Activated CD8-positive, alpha-beta memory T cell treated with anti-CD3 and anti-CD28 coated beads, Interleukin-2, amount 50 U/mL, for 1 hour (primary cell): ENCODE data around the gene MTMR10.

ENCODE experiments used
- DNase-seq: peaks from one replicate; pipeline ENCODE4 v3.0.0-alpha.2; 2020; ENCODE audit errors: extremely low read depth

The MTMR10 gene

DNA sequence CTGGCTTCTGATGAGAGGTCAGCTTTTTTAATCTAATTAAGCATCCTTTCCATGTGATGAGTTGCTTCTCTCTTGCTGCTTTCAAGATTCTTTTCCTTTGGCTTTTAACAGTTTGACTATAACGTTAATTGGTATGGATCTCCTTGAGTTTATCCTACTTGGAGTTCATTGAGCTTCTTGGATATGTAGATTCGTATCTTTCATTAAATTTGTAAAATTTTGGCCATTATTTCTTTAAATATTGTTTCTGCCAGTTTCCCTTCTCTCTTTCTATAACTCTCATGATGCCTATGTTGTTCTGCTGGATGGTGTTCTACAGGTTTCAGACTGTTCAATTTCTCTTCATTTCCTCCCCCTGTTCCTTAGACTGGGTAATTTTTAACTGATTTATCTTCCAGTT is 21.0 kb upstream of the MTMR10 start:
- DNase-seq: no peak

DNA sequence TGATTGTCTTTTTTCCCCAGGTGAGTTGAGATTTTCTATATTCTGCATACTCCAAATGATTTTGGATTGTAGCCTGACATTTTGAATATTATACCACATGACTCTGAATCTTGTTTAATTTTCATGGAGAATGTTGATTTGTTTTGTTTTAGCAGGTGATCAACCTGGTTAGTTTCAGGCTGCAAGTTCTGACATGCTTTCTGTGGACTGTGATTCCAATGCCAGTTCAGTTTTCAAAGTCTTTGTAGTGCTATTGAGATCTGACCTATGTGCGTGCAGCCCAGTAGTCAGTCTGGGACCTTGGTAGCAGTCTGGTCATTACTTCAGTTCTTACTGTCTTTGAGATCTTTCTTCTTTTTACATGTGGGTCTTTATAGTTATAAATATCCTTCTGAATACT is 18.6 kb upstream of the MTMR10 start:
- DNase-seq: no peak

DNA sequence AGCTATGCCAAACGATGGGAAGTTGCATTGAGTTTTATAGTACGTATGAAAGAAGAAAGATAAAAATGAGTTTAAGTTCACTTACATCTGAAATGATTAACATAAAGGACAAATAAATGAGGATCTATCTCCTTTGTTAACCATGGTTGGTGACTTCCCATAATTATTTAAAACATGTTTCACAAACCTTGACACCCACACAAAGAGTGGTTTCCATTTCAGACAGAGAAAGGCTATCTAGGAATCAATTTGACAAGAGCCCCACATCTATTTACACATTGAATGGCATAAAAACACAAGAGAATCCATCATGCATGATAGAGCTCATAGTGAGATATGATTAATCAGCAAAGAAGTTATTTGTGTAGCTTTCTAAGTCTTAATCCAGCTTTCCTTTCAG is 14.2 kb upstream of the MTMR10 start:
- DNase-seq: no peak

DNA sequence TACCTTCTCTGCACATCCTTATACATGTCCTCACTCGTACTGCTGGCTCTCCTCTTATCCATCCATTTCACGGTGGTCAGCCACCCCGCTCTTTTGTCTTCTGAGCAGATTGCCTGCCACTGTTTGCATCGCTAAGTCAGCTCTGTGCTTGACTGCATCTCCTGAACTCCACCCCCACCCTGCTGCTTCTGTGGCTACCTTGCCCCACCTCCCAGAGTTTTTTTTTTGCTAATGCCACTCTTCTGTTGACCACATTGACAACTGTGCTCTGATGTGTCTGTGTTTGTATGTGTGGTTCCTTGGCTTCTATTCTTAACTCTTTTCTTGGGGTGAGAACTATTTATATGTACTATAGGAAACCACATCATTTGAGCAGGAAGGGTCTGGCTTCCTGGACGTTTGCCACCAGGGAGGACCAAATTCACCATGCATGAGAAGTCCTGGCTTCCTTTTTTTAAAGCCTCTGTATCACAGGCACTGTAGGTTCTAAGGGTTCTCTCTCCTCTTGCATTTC is 12.8 kb upstream of the MTMR10 start:
- DNase-seq: no peak

GRCh38 chr15:31001702-31002101 is 10.3 kb upstream of the MTMR10 start:
- DNase-seq: no peak

DNA sequence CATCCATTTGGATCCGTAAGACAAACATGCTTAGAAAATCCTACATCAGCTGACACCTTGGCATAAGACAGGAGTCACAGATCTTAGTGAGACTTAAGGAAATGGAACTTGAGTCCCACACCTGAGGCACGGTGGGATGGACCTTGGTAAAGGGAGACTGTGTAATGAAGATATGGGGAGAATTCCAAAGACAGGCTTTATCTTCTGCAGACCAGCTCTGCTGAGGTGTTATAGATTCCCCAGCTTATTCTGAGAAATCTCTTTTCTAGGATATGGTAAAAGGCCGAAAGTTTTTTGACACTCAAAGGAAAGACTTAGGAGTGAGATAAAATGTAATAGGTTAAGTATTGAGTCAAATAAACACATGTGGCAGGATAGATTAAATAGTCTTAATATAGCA is 8.3 kb upstream of the MTMR10 start:
- DNase-seq: no peak

DNA sequence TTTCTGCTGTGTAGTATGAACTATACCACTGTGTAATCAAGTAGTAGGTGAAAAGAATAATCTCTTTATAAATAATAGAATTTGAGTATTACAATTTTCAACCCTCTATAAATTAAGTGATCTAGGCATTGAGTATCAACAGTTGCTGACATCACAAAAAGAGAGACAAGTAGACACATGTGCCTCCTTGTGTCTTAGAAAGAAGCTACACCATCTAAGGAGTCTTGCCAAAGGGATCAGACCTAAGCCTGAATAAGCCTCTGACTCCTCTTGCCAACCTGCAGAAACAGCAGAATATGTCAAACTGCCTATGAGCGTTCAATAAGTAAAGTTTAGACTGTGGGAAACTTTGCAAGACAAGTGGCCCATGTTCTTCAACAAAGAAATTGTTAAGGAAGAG is 5.8 kb upstream of the MTMR10 start:
- DNase-seq: no peak

DNA sequence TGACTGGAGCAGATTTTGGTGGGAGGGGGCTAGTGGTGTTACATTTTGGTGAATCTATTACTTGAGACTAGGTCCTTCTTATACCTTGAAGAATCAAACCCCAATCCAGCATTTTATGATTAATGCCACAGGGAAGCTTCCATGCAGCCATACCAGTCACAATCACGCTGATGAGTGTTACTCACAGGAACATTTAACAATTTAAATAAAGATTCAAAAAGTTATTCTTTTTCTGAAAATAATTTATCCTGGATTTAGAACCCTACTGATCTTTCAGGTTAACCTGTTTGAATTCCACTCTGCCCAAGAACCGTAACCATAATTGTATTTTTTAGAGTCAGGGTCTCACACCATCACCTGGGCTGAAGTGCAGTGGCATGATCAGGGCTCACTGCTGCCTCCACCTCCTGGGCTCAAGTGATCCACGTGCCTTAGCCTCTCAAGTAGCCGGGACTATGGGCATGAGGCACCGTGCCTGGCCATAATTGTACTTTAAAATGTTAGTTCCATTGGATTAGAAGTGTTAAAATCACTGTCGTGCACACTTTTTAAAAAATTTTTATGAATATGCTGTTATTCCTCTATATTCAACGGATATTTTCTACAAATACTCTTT is 929 bp upstream of the MTMR10 start:
- DNase-seq: no peak

GRCh38 chr15:30990446-30991254 is 778 bp downstream of the MTMR10 start:
- DNase-seq: no peak

DNA sequence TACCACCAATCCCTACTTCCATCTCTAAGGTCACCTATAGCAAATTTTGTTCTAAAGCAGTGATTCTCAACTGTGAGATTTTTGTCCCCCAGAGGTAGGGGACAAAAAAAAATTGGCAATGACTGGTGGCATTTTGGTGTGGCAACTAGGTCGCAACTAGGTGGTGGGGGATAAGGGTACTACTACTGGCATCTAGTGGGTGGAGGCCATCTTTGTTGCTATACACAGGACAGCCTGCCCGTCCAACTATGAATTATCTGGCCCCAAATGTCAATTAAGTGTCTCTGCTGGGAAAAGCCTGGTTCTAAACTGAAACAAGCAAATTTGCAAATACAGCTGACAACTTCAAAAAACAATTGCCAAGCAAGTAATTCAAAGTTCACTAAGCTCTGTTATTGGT is 1.4 kb downstream of the MTMR10 start:
- DNase-seq: no peak

GRCh38 chr15:30985081-30985531 is 6.3 kb downstream of the MTMR10 start:
- no peak for DNase-seq

DNA sequence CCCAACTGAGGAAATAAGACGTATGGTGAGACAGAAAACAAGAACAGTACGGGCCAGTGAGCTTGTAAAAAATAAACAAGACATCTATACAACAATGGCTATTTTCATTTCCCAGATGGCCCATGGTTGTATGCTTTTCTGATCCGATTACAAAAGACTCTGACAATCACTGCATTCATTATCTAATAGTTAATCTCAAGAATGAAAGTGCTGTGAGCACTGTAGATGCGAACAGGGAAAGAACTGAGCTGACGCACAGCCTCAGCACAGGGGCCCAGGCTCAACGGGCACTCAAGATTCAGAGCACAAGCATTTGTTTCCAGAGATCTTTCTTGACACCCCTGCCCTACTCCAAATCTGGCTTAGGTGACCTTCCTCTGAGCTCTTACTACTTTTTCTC is 6.9 kb downstream of the MTMR10 start:
- DNase-seq: no peak

- no peak for DNase-seq
Observed at GRCh38 chr15:30984118-30984517, 7.3 kb downstream of the MTMR10 start.

DNA sequence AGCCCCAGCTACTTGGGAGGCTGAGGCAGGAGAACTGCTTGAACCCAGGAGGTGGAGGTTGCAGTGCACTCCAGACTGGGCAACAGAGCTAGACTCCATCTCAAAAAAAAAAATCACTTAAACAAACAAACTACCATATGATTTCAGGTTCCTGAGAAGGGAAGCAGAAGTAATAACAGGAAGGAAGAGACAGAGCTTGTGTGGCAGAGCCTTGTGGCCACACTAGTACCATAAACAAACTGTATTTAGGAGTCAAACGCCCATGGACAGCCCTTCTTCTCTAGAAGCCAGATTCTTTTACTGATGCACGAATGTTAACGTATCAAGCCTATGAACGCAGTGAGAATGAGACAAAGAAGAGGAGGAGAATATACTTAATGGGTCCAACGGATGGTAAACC is 12.0 kb downstream of the MTMR10 start:
- DNase-seq: no peak

GRCh38 chr15:30978328-30978727 is 13.1 kb downstream of the MTMR10 start:
- DNase-seq: no peak

GRCh38 chr15:30974112-30974511 is 17.3 kb downstream of the MTMR10 start:
- DNase-seq: no peak

GRCh38 chr15:30973379-30973778 is 18.0 kb downstream of the MTMR10 start:
- no peak for DNase-seq

DNA sequence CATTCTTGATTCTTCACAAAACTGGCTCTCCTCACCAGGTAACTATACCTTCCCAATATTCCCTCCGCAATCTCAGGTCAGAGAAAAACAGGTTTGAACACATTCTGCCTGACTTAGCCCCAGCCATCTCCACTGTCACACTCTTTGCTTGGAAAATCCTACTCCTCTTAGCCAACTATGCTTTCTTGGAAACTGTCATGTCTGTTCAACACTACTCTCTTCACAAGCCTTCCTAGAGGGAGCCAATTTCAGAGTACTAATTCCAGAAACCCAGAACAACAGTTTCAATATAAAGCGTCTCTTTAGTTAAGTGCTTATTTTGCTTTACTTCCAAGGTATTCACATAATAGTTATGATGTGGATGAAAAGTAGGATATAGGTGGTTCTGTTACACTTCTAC is 21.7 kb downstream of the MTMR10 start:
- DNase-seq: no peak

DNA sequence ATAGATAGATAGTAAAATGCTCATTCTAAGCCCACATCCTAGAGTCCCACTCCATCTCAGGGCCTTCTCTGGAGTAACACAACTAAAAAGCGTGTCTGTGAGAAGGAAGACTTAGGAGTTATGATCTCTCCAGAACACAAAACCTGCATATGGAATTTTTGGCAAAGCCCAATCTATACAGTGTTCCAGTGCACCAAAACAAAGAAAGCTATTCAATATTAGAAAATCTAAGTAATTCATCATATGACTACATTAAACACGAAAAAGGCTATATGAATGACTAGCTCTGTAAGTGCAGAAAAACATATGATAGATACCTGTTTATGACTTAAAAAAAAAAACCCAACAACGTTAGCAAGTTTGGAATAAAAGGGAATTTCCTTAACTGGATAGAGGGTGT is 27.7 kb downstream of the MTMR10 start:
- no peak for DNase-seq

GRCh38 chr15:30962659-30963058 is 28.8 kb downstream of the MTMR10 start:
- no peak for DNase-seq

- DNase-seq: no peak
Observed at GRCh38 chr15:30962079-30962478, 29.3 kb downstream of the MTMR10 start.

DNA sequence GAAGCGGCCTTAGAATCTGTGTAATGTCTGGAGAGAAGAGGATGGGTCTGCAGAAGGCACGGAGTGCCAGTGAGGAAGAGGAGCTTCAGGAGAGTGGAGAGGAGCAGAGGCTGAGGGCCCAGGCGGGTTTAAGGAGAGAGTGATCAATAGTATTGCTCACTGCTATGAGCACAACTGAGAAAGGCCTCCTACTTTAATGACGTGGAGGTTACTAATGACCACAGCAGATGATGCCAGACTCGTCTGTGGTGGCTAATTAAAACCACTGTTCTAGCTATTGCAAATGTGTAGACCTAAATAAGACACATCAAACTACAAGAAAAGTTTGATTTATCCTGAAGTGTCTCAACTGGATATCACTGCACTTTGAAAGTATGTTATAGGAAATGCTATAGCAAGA is 33.2 kb downstream of the MTMR10 start:
- no peak for DNase-seq
